Right ventricle myocardium inferior (tissue), 1 donor: ENCODE measurements around the gene STK4. TPM values are rescaled to one million over a fixed set of nuclear protein-coding genes. Genes with fewer than 3 reads are reported as not detected.
"Not testable (repeated sequence)": the region's sequence is repeated elsewhere in the genome, so short reads cannot be mapped to it uniquely, and the experiment has no call there.

Source experiments
- ATAC-seq: fragments of 200-7000 bp; cut with Tn5 transposase; one replicate; pipeline ENCODE4 v1.9.1; 2020; ENCODE audit warnings: mild to moderate bottlenecking, moderate library complexity
- DNase-seq: peaks from one replicate; pipeline ENCODE4 v3.0.0; 2021; ENCODE audit errors: missing footprints
- intact Hi-C: fragments of 100-400 bp; cut with DNase I; formaldehyde crosslinking; loops from one replicate; pipeline ENCODE4 v1.11.0; 2022
- total RNA-seq: library from RNA; stranded (reverse); fragmentation: NEBNext Ultra II Directional; extraction: Animal tissue kit (Norgen Biotek cat#: 25700); gene quantifications from one replicate; pipeline ENCODE4 v1.2.1, GENCODE V29; 2021
- donor health status: DM: no; HTN: yes; CAD: no; lungs with severe emphysema.

STK4 gene
- total RNA-seq, 1 donor from 2014 or later = 10.3 TPM

DNA sequence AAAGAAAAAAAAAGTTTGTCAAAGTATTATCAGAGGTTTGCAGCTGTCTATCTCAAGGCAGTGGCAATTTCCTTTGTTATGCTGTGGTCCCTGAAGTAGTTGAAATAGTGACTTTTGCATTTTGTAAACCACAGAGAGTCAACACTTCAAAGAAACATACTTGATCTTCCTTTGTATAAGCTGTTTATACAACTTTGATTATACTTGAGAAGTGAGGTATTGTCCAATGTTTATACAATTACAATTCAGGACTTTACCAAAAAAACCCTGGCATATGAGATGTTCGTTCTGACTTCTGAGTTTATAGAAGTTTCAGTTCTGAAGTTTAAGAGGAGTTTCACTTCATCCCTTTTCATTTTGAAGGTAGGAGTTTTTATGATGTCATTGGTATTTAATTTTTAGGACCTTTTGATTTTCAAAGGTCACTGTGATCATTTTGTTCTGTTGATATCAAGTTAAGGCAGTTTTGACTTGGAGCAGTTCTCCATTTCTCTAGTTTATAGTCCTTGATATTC lies 4.0 kb downstream of the STK4 start:
- no peak for ATAC-seq
- DNase-seq = no peak
- intact Hi-C loops = no loop called here

DNA sequence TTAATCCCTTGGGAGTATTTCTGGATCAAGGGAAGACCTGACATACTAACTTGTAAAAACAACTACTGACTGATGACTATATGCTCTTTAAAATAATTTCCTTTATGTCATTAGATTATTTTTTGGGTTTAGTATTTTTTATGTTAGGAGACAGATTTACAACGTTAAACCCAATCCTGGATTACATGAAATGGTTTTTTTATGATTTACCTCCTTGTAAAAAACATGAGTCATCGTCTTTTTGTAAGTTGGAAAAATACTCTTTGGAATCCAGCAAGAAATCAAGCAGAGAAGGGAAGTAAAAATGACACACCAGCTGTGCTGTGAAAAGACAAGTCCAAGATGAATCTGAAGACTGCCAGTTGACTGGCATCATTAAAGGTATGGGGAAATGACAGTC lies 6.7 kb downstream of the STK4 start:
- intact Hi-C loops = no loop called here
- no peak for ATAC-seq

DNA sequence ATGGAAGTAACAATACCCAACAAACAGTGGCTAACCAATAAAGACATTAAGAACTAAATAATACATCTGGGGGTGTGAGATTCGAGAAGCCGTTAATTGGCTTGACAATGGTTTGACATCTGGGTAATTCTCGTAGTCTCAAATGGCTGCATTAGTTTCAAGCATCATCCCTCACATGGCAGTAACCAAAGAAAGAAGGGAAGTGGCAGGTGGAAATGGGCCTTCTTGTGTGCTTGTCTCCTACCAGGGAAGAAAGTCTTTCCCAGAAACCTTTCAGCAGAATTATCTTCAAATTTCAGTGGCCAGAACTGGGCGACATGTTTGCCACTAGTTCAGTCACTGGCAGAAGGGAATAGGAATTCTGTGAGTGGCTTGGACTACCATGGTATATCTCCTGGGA lies 10.4 kb downstream of the STK4 start:
- ATAC-seq = no peak
- DNase-seq = no peak
- intact Hi-C loops = no loop called here

More for the DNA sequence above, 6.7 kb downstream of the STK4 start:
- no peak for DNase-seq

DNA sequence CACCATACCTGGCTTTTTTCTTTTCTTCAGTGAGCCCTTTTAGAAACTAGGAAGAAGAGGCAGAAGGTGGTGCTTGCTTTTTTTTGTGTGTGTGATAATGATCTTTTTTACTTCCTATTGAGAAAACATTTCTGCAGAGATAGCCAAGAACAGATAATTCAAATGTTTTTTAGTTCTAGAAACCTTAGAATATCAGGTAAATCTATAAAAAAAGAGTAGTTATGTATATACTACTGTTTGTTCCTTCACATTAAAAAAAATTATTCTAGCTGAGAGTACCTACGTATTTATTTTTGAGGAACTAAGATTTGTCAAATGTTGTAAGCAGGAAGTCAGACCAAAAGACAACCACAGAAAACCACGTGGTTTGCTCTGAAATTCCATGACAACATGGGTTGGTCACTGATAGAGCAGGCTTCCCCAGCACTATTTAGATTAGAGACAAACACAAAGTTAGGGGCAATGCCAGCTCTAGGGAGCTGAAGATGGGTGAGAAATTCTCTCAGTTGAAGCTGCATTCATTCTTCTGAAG lies 12.8 kb downstream of the STK4 start:
- DNase-seq = no peak
- peak; percentile 50 for ATAC-seq
- intact Hi-C loops = no loop called here

DNA sequence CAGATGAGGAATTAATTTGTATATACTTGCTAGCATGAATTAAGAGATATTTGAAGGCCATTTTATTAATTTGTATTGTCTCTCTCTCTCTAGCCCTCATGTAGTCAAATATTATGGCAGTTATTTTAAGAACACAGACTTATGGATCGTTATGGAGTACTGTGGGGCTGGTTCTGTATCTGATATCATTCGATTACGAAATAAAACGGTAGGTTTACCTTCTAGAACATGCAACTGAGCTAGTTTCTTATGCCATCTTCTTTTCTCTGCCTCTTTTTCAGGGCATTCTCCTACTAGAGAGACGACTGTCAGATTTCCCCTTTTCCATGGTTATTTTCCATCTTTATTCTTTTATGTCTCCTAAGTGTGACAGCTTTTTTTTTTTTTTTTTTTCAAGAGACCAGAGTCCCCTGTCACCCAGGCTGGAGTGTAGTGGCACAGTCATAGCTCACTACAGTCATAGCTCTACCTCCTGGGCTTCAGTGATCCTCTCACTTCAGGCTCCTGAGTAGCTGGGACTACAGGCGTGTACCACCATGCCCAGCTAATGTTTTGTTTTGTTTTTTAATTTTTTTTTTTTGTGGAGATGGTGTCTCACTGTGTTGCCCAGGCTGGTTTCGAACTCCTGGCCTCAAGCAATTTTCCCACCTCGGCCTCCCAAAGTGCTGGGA lies 15.6 kb downstream of the STK4 start:
- DNase-seq (no peak), ATAC-seq (no peak)
- intact Hi-C loops = no loop called here

DNA sequence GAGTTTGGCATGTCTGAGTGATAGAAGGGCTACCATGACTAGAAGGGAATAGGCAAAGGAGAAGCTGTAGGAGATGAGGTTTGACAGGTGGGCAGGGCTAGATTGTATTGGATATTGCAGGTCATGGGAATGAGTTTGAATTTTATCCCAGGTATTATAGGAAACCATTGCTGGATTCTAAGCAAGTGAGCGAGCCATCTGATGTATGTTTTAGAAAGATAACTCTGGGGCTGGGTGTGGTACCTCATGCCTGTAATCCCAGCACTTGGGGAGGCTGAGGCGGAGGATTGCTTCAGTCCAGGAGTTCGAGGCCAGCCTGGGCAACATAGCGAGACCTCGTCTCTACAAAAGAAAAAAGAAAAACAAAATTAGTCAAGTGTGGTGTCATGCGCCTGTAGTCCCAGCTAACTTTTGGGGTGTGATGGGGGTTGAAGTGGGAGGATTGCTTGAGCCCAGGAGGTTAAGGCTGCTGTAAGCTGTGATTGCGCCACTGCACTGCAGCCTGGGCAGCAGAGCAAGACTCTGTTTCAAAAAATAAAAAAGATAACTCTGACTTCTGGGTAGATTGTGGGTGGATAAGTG lies 16.9 kb downstream of the STK4 start:
- intact Hi-C loops = no loop called here
- no peak for ATAC-seq
- DNase-seq = no peak

DNA sequence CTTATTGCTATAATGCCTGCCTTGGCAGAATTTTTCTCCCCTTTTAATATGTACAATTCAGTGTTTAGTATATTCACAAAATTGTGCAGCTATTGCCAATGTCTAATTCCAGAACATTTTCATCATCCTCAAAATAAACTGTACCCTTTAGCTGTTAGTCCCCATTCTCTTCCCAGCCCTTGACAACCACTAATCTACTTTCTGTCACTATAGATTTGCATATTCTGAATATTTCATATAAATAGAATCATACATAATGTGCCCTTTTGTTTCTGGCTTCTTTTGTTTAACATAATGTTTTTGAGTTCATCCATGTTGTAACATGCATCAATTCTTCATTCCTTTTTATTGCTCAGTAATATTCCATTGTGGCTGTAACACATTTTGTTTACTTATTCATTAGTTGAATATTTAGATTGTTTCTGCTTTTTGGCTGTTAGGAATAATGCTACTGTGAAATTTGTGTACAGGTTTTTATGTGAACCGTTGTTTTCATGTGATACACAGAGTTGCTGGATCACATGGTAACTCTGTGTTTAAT lies 22.4 kb downstream of the STK4 start:
- no peak for ATAC-seq
- intact Hi-C loops = no loop called here
- no peak for DNase-seq

DNA sequence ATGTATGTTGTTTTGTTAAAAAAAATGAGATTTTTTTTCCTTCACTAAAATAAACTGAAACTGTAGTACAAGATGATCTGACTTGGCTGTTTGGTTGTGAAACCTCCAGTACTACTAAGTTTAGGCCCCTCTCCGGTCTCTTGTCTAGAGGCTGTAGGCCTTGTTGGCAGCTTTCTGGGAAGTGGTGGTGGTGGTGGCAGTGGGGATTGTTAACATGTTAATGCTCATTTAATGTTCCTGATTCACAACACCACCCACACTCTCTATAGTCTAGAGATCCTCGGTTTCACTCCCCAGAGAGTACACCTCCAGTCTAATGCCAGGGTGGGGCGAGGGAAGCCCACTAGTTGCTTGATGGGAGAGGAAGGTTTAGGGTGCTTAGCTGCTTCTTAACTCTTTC lies 24.1 kb downstream of the STK4 start:
- peak; percentile 37 for ATAC-seq
- intact Hi-C loops = no loop called here
- no peak for DNase-seq

DNA sequence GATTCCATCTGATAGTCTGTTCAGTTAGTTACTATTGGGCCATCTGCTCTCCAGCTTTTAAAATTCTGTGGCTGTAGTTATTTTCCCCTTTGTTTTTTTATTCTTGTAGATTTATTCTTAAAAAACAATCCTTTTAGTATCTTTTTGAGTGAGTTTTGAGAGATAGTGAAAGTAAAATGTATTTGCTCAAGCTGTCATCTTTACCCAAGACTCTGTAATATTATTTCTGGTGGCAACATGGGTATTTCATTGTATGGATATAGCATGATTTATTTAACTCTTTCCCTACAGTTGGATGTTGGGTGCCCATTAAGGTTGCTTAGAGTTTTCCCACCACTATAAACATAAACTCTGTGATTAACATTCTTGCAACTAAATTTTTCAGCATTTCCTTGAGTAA lies 24.6 kb downstream of the STK4 start:
- no peak for ATAC-seq
- DNase-seq = no peak
- intact Hi-C loops = no loop called here

DNA sequence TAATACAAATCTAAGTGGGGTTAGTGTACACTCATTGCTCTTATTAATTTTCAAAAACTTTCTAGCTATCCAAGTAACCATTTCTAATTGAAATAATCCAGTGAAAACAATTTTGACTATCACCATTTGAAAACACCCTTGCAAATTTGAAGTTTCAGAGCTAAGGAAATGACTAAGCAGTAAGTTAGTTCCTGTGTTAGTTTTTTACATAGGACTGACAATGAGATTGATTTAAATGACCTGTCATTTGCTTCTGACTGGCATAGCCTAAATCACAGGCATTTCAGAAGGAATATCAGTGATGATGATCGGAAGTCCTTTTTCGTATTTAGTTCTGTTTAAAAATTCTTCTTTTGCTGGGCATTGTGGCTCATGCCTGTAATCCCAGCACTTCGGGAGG lies 27.0 kb downstream of the STK4 start:
- ATAC-seq = no peak
- no peak for DNase-seq
- intact Hi-C loops = no loop called here

DNA sequence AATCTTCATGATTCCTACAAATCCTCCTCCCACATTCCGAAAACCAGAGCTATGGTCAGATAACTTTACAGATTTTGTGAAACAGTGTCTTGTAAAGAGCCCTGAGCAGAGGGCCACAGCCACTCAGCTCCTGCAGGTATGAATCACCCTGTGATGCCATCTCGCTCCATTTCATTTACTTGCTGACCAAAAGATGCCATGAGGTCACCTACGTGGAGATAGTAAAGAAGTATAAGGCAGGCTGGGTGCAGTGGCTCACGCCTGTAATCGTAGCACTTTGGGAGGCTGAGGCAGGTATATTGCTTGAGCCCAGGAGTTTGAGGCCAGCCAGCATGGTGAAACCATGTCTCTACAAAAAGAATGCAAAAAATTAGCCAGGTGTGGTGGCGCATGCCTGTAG lies 30.9 kb downstream of the STK4 start:
- no peak for ATAC-seq
- DNase-seq = no peak
- intact Hi-C loops = no loop called here

DNA sequence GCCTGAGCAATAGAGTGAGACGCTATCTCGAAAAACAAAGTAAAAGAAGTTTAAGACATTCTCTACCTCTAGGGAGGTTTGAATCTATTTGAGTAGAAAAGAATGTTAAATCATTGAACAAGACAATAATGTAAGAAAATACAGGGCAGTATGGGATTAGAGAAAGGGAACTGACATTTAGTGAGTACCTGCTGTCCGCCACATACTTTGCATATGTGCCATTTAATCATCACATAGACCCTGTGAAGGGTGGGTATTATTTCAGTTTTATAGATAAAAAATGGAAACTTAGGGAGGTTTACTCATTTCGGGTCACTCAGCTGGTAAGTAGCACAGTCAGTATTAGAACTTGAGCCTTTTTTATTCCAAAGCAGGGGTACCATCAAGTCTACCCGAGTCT lies 31.4 kb downstream of the STK4 start:
- DNase-seq = no peak
- intact Hi-C loops = no loop called here
- no peak for ATAC-seq

DNA sequence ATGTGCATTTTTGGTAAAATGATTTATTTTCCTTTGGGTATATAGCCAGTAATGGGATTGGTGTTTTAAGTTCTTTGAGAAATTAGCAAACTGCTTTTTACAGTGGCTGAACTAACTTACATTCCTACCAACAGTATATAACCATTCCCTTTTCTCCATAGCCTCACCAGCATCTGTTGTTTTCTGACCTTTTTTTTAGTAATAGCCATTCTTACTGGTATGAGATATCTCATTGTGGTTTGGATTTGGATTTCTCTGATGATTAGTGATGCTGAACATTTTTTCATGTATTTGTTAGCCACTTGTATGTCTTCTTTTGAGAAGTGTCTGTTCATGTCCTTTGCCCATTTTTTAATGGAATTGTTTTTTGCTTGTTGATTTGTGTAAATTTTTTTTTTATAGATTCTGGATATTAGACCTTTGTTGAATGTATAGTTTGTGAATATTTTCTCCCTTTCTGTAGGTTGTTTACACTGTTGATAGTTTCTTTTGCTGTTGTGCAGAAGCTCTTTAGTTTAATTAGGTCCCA lies 42.3 kb downstream of the STK4 start:
- intact Hi-C loops = no loop called here
- ATAC-seq (no peak), DNase-seq (no peak)

DNA sequence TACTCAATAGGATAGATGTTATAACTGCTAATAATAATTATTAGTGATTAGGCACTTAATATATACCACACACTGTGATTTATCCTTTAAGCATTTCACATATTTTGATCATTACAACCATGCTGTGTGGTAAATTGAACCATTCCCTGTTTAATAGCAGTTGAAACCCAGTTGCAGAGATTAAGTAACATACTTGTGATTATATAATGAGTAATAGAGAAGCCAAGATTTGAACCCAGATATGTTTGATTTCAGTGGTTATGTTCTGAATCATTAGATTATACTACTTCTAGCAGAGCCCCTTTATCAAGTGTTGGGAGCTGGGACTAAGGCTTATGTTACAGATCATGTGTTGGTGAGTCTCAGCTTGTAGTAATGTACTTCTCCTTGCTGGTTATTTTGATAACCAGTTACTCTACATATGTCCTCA lies 44.1 kb downstream of the STK4 start:
- no peak for DNase-seq
- ATAC-seq = no peak

DNA sequence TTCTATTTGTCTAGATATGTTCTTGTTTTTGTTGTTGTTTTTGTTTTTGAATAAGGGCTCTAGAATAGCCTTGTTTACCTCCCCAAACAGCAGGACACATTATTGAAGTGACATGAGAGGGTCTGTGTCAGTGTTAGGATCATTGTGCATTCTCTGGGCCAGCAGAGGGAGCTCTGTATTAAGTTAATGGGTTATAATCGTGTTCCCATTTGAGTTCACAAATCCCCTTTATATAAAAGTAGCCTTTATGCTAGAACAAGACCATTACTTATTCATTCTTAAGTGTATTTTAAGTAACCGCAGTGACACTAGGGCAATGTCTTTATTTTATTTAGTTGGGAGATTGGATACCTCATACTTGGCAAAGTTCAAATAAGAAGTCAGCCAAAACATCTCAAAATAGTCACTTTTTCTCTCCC lies 44.8 kb downstream of the STK4 start:
- DNase-seq = no peak
- intact Hi-C loops = loop anchor here (1.0 to 2.0 kb wide), 2 partner anchors 84 to 282 kb away; no protein-coding TSS in a partner anchor
- peak; percentile 82 for ATAC-seq

More for the DNA sequence above, 44.1 kb downstream of the STK4 start:
- intact Hi-C loops = loop anchor here (2.0 kb wide), 1 partner anchor 282 kb away; no protein-coding TSS in a partner anchor

DNA sequence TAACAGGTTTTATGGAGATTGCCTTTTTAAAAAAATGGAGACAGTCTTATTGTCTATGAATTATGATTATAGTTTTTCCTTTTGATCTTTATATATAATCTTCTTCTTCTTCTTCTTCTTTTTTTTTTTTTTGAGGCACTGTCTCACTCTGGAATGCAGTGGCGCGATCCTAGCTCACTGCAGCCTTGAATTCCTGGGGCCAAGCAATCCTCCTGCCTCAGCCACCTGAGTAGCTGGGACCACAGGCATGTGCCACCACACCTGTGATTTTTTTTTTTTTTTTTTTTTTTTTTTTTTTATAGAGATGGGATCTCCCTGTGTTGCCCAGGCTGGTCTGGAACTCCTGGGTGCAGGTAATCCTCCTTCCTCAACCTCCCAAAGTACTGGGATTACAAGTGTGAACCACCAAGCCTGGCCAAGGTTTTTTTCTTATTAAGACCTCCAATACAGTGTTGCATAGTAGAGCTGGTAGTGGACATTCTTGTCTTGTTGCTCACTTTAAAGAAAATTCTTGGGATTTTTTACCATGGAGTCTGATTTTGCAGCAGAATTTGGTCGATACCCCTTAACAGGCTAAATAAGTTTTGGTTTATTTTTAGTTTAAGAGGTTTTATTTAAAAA lies 46.5 kb downstream of the STK4 start:
- no peak for DNase-seq
- no peak for ATAC-seq
- intact Hi-C loops = no loop called here

DNA sequence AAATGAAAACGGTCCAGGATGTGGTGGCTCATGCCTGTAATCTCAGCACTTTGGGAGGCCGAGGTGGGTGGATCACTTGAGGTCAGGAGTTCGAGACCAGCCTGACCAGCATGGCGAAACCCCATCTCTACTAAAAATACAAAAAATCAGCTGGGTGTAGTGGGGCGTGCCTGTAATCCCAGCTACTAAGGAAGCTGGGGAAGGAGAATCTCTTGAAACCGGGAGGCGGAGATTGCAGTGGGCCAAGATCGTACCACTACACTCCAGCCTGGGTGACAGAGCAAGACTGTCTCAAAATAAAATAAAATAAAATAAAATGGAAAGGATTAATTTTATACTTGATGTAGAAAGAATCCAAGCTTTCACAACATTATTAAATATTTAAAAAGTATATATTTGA lies 47.8 kb downstream of the STK4 start:
- ATAC-seq, DNase-seq, intact Hi-C loops: not testable (repeated sequence)

DNA sequence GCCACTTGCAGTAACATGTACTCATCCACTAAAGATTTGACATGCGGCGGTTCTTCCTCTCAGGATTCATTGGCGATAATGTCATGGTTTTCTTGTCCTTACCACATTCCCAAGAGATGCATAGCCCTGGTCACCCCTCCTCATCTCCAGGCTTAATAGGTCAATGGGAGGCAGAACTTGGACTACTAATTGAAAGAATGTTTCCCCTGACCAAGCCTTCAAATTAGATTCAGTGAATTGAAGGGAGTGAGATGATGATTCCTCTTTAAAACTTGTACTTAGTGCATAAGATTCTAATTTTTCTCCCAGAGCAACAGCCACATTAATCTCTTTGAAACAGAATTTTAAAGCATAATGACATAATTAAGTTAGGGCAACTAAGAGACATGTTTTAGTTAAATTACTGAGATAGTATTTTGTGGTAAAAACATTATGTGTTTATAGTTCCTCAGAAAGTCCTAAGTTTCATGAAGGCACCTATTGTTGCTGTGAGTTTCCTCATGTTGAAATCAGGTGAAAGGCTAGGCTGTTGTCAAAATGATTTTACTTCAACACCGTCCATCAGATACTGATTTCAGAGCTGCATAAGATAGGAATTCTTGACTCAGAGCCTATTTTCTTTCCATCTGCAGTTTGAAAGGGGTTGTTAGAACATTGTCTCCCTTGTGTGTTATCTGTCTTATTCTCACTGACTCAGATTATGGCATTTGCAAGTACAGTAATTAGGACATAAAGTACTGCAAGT lies 48.5 kb downstream of the STK4 start:
- DNase-seq (no peak), ATAC-seq (peak; percentile 36)
- intact Hi-C loops = no loop called here
